Epithelial cell of esophagus (primary cell): Measurements from ENCODE around the gene EXOC3.

Experiments used
- DNase-seq: peaks from one replicate; pipeline ENCODE4 v3.0.0; 2010; ENCODE audit warnings: low read depth
- H3K4me3 ChIP-seq: 2 replicates; pipeline ENCODE4 v1.5.1; 2011; ENCODE audit warnings: mild to moderate bottlenecking, low read length, control low read depth
- TF ChIP-seq, protein P1 (sequence below): IDR thresholded peaks from 2 replicates; pipeline ENCODE4 v1.5.1; 2011; ENCODE audit warnings: low read depth, mild to moderate bottlenecking, low read length, control low read depth, inconsistent platforms; ENCODE audit not compliant: insufficient read depth; ENCODE audit errors: missing control alignments

The EXOC3 gene

DNA sequence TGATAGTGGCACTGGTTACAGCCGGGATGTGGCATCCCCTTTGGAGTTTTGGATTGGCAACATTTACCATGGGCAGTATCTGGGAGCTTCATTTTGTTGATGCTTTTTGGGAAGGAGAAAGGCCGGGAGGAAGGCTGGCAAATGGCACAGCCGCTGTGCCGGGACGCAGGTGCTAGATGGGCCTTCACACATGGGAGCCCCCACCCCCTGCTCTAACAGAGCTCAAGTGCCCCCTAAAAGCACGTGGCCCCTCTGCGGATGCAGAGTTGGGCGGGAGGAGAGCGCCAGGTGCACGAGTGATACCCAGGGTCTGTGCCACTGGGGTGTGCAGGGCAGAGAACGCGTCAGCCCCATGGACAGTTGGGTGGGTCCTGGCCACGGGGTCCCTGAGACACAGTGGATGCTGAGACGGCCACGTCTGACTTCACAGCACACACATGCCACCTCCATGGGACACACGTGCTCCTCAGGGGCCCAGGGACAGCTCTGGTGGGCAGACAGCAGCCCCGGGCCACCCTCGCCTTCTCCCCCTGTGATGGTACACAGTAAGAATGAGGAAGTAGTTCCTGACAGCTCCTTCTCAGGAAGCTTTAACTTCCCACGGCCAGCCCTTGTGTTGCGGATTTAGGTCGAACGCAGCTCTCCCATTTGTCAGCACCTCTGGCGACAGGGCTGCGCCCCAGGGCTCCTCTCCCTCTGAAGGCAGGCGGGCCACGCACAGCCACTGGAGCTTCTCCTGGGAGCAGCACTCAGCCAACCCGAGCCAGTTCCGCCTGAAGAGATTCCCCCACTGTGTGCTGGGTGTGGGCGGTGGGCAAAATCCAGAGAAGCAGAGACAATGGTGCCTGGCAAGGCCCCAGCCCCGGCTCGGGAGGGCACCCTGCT is 70.5 kb downstream of the EXOC3 start:
- DNase-seq = peak; percentile 18
- TF ChIP-seq, protein P1, sequence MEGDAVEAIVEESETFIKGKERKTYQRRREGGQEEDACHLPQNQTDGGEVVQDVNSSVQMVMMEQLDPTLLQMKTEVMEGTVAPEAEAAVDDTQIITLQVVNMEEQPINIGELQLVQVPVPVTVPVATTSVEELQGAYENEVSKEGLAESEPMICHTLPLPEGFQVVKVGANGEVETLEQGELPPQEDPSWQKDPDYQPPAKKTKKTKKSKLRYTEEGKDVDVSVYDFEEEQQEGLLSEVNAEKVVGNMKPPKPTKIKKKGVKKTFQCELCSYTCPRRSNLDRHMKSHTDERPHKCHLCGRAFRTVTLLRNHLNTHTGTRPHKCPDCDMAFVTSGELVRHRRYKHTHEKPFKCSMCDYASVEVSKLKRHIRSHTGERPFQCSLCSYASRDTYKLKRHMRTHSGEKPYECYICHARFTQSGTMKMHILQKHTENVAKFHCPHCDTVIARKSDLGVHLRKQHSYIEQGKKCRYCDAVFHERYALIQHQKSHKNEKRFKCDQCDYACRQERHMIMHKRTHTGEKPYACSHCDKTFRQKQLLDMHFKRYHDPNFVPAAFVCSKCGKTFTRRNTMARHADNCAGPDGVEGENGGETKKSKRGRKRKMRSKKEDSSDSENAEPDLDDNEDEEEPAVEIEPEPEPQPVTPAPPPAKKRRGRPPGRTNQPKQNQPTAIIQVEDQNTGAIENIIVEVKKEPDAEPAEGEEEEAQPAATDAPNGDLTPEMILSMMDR = no peak
- no peak overlapping the region for H3K4me3 ChIP-seq

DNA sequence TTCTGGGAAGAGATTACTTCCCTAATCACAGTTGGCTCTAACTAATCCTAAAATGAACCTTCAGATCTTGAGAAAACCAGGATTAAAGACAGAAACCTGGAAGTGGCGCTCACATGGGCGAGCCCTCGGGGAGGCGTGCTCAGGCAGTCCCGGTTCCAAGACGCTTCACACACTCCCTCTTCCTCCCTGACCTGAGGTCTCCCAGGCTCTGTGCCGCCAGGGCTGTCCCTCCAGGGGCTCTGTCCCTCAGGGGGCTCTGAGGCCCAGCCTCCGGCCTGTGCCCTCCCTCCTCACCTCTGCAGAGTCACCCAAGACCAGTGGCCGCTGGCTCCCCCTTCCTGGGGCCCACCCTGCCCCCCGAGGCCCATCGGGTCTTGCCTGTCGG is 71.1 kb downstream of the EXOC3 start:
- no peak overlapping the region for H3K4me3 ChIP-seq
- TF ChIP-seq, protein P1 = no peak
- no peak for DNase-seq

DNA sequence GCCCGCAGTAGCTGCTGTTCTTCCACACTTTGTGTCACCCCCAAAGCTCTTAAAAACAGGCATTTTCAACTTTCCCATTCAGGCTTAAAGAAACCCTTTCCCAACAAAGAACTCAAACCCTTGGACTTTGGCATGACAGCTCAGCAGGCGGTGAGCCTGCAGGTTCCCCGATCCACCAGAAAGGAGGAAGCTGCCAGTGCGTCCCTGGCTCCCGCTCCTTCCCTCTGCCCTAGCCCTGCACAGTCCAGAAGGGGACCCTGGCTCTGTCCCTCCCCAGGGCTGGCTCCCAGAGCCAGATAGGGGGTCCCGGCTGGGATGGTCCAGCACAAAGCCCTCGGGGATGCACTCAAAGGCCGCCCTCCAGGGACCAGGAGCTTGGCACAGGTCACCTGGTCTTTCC is 71.7 kb downstream of the EXOC3 start:
- H3K4me3 ChIP-seq = no peak overlapping the region

DNA sequence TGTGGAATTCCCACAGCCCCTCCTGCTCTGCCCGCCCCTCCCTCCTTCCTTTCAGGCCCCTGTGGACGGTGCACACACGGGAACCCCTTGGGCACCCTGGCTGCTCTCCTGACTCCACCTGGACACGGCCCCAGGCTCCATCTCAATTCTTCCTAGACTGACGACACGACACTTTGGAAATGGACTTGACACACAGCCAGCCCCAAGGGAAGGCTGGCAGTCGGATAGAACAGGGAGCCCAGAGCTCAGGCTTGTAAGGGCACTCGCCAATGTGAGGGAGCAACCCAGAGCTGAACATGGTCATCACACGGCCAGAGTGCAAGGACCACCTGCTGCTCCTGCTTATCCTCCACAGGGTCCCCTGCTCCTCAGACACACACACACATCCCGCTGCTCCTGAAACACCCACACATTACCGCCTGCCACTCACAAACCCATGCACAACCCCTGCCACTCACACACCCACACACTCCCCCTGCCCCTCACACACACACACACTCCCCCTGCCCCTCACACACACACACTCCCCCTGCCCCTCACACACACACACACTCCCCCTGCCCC is 72.4 kb downstream of the EXOC3 start:
- TF ChIP-seq, protein P1 = no peak
- no peak overlapping the region for H3K4me3 ChIP-seq
- DNase-seq = no peak

More for the DNA sequence above, 71.7 kb downstream of the EXOC3 start:
- TF ChIP-seq, protein P1 = no peak
- DNase-seq = no peak

DNA sequence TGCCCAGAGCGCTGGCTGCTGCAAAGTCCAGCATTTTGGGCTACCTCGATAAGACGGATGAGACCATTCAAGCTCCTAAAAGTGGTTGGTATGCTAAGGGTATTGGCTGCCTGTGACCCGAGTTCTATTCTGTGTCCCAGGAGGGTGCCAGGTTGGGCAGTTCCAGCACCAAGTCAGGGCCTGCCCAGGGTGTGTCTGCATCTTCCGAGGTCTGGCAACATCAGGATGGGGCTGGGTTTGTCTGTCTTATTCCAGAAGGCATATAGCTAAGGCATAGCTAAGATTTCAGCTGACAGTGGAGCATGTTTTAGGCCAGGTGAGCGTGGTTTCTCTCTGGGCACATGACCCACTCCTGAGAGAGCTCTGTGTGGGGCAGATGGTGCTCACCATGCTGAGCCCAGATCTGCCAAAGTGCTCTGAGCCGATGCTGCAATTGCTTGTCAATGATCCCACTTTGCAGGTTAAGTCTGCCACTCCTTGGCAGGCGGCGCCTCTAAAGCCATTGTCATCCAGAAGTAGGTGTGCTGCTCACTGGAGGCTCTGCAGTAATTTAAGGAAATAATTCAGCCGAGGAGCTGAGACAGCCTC is 73.5 kb downstream of the EXOC3 start:
- peak; percentile 40 for DNase-seq

More for the DNA sequence above, 73.5 kb downstream of the EXOC3 start:
- H3K4me3 ChIP-seq = no peak overlapping the region
- TF ChIP-seq, protein P1 = no peak
